ENCODE measurements around the gene OCA2. TPM values are rescaled to one million over a fixed set of nuclear protein-coding genes. Genes with fewer than 3 reads are reported as not detected.

The OCA2 gene
- total and polyA plus RNA-seq, 12 donors: 0.13 to 0.44 (median 0.23) TPM; not detected in 7

- Histone ChIP-seq H3K27ac (no peak overlapping the region), H3K27me3 (peaks cover 16% of the 10 kb centered on the region), H3K4me3 (no peak overlapping the region), H3K9me3 (replicated peaks in 1 of 3) (no peaks in the 10 kb centered on the region), H3K36me3 (replicated peaks in 1 of 2) (no peaks in the 10 kb centered on the region), H3K4me1 (replicated peaks in 1 of 2) (peaks cover 17% of the 10 kb centered on the region in 2 donors)
- WGBS, 4 donors: 81 to 93% (median 85%) methylated on average over 4 to 10 of the region's 10 CpGs
- TF ChIP-seq POLR2A (IDR thresholded peaks at IDR 0.05): no peak
- no peak for TF ChIP-seq CTCF (IDR thresholded peaks at IDR 0.05)
- intact Hi-C loops (cut with DNase I): no loop called here
- DNase-seq: peak in 1 of 7 donors; percentile 35
These were observed 2.9 kb upstream of the OCA2 start for GRCh38 chr15:28101983-28102441.

- Histone ChIP-seq H3K36me3 (replicated peaks in 1 of 2) (no peaks in the 10 kb centered on the region), H3K27ac (no peak overlapping the region), H3K9me3 (replicated peaks in 1 of 3) (no peaks in the 10 kb centered on the region), H3K4me1 (replicated peaks in 1 of 2) (peaks cover 17 to 18% of the 10 kb centered on the region in 2 donors), H3K27me3 (peaks cover 11% of the 10 kb centered on the region), H3K4me3 (no peak overlapping the region)
- peak in 2 of 7 donors; percentile 13 to 15 for DNase-seq
- TF ChIP-seq POLR2A (IDR thresholded peaks at IDR 0.05) (no peak), CTCF (IDR thresholded peaks at IDR 0.05) (no peak)
- 77 to 93% (median 82%) methylated on average over 2 to 8 of the region's 8 CpGs for WGBS, 4 donors
- intact Hi-C loops (cut with DNase I): no loop called here
These were observed 2.1 kb upstream of the OCA2 start for GRCh38 chr15:28101201-28101600.

GRCh38 chr15:28100516-28101195, 1.5 kb upstream of the OCA2 start:
- H3K4me1 ChIP-seq (replicated peaks in 1 of 2): peaks cover 20 to 23% of the 10 kb centered on the region in 2 donors
- no peak overlapping the region for H3K27ac ChIP-seq
- intact Hi-C loops (cut with DNase I): no loop called here
- peak in 2 of 7 donors; percentile 11 to 39 for DNase-seq
- H3K36me3 ChIP-seq (replicated peaks in 1 of 2): no peaks in the 10 kb centered on the region
- no peak for TF ChIP-seq CTCF (IDR thresholded peaks at IDR 0.05)
- TF ChIP-seq POLR2A (IDR thresholded peaks at IDR 0.05): no peak
- WGBS, 4 donors: 85 to 99% (median 90%) methylated on average over 15 to 20 of the region's 20 CpGs
- H3K9me3 ChIP-seq (replicated peaks in 1 of 3): no peaks in the 10 kb centered on the region
- H3K4me3 ChIP-seq: no peak overlapping the region
- peaks cover 11% of the 10 kb centered on the region for H3K27me3 ChIP-seq

- Histone ChIP-seq H3K4me1 (replicated peaks in 1 of 2) (peaks cover 30 to 32% of the 10 kb centered on the region in 2 donors), H3K4me3 (peak overlapping the region in 1 of 4 donors; percentile 31), H3K27me3 (peaks cover 18% of the 10 kb centered on the region), H3K9me3 (replicated peaks in 1 of 3) (no peaks in the 10 kb centered on the region), H3K27ac (no peak overlapping the region), H3K36me3 (replicated peaks in 1 of 2) (no peaks in the 10 kb centered on the region)
- 13 to 33% (median 20%) methylated on average over 6 to 16 of the region's 16 CpGs for WGBS, 4 donors
- intact Hi-C loops (cut with DNase I): no loop called here
- no peak for TF ChIP-seq CTCF (IDR thresholded peaks at IDR 0.05)
- no peak for TF ChIP-seq POLR2A (IDR thresholded peaks at IDR 0.05)
- DNase-seq: peak in 1 of 7 donors; percentile 27
These were observed 533 bp upstream of the OCA2 start for GRCh38 chr15:28099555-28100140.
